HG03103 (cell line): Measurements from ENCODE around the gene DEPP1.

Experiments used
- ATAC-seq: cut with Tn5 transposase; IDR thresholded peaks from one replicate; pipeline ENCODE4 v1.9.1; 2021; ENCODE audit warnings: low read depth; ENCODE audit not compliant: unreplicated experiment

DEPP1 gene

GRCh38 chr10:44956226-44956625 is 22.4 kb downstream of the DEPP1 start:
- no peak for ATAC-seq

- no peak for ATAC-seq
Observed at GRCh38 chr10:44955413-44956070, 23.1 kb downstream of the DEPP1 start.

DNA sequence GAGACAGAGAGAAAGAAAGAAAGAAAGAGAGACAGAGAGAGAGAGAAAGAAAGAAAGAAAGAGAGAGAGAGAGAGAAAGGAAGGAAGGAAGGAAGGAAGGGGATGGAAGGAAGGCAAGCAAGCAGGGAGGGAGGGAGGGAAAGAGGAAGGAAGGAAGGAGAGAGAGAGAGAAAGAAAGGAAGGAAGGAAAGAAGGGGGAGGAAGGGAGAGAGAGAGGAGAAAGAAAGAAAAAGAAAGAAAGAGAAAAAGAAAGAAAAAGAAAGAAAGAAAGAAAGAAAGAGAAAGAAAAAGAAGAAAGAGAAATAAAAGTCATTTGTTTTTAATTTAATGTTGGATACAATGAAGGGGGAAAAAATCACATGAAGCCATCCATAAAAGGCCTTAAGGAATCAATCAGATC is 23.6 kb downstream of the DEPP1 start:
- no peak for ATAC-seq

DNA sequence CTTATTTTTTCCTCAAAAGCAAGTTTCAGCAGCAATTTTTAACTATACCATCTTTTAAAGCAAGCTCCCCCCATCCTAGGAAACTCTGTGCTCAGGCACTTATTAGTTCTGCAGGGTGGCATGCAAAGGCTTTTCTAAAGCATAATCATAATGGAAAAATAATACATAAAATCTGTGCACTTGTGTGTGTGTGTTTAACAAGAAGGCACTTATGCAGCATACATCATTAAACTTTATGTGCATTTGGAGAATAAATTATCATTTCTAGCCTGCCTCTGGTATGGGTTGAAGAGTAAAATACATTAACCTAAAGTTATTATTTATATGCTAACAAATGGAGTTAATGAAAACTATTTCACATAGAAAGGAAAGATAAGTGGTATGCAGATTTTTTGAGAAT is 24.6 kb downstream of the DEPP1 start:
- no peak for ATAC-seq

DNA sequence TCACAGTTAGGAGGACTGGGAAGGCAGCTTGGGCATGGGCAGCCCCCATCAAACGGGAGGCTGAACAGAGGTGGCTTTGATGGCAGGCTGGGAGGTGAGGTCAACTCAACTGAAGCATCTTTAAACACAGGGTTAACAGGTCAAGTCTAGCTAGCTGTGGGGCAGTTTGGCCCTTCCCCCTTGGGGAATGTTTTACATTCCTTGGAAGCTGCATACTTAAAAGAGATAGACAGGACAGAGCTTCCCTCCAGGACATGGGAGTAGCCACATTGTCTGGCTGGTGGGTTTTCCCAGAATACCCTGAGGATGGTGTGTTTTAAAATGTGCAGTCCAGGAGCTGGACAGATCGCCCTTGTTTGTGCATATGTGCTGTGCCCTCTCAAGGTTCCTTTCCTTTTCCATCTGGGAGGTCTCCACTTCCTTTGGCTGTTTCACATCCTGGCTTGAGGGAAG is 25.8 kb downstream of the DEPP1 start:
- no peak for ATAC-seq

GRCh38 chr10:44951576-44952226 is 26.9 kb downstream of the DEPP1 start:
- ATAC-seq: no peak

DNA sequence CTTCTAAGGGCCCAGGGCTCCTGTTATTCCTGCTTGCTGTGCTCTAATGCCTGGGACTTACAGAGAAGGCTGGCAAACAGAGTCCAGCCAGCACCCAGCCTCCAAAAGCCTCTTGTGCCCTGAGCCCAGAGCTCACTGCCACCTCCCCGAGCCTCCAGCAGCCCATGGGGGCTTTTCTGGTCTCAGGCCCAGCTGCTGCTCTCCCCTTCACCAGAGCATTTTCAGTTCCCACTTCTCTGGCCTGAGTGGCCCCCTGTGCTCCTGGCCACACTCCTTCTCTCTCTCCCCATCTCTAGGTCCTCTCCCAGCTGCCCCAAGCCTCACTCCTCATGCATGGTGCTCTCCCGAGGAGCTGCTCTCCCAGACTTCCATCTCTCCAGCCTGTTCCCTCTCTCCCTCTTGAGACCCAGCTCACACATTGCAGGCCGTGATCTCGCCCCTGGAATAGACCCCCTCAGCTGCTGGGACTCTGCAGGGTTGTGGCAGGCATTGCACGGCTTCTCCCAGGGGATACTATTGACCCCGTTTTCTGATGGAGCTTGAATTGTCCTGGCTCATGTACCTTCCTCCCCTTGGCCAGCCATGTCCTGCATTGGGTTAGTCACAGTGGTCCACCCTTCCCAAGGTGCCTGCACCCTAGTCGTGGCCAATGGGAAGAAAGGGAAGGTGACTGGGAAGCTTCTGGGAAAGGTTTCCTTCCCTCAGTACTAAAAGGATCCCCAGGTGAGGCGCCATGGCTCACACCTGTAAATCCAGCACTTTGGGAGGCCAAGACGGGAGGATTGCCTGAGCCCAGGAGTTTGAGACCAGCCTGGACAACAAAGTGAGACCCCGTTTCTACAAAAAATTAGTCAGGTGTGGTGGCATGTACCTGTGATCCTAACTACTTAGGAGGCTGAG is 28.0 kb downstream of the DEPP1 start:
- no peak for ATAC-seq

DNA sequence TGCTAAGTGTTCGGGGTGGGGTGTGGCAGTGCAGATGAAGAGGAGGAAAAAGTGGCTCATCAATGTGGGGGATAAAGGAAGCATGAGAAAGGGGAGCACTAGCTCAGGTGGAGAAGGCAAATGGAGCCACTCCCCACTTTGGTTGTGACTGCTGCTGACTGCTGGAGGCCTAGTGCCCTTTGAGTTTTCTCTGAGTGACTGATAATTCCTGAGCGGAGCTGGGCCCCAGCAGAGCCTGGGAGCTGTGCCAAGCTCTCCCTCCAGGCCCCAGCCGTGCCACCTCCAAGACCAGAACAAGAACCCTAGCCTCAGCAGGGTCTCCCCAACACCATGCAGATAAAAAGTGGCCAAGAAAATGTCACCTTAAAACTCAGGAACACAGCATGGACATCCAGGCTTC is 28.7 kb downstream of the DEPP1 start:
- no peak for ATAC-seq

- no peak for ATAC-seq
Observed at GRCh38 chr10:44949127-44949802, 29.3 kb downstream of the DEPP1 start.

- ATAC-seq: no peak
Observed at GRCh38 chr10:44948642-44949041, 30.0 kb downstream of the DEPP1 start.

GRCh38 chr10:44947371-44948152 is 31.0 kb downstream of the DEPP1 start:
- peak; percentile 44 for ATAC-seq

GRCh38 chr10:44946205-44946604 is 32.4 kb downstream of the DEPP1 start:
- ATAC-seq: peak; percentile 42

DNA sequence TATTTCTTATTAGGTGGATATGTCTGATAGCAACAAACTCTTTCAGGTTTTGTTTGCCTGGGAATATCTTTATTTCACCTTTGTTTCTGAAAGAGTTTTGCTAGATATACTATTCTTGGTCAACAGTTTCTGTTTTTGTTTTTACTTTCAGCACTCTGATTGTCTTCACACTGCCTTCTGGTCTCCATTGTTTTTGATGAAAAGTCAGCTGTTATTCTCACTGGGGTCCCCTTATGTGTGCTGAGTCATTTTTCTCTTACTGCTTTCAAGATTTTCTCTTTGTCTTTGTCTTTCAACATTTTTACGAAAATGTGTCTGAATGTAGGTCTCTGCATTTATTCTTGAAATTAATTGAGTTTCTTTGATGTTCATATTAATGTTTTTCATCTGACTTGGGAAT is 34.3 kb downstream of the DEPP1 start:
- ATAC-seq: no peak

DNA sequence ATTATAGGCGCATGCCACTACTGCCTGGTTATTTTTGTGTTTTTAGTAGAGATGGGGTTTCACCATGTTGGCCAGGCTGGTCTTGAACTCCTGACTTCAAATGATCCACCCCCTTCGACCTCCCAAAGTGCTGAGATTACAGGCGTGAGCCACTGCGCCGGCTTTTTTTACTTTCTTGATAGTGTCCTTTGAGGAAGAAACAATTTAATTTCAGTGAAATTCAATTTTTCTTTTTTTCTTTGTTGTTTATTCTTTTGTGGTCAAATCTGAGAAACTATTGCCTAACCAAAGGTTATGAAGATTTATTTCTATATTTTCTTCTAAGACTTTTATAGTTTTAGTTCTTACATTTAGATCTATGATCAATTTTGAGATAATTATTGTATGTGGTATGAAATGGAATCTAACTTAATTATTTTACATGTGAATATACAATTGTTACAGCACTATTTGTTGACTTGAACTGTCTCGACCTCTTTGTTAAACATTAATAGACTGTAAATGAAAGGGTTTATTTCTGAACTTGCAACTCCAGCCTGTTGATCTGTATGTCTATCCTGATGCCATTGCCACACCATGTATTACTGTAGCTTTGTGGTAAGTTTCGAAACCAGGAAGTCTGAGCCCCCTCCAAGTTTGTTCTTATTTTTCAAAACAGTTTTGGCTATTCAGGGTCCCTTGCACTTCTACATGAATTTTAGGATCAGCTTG is 38.8 kb downstream of the DEPP1 start:
- ATAC-seq: no peak

DNA sequence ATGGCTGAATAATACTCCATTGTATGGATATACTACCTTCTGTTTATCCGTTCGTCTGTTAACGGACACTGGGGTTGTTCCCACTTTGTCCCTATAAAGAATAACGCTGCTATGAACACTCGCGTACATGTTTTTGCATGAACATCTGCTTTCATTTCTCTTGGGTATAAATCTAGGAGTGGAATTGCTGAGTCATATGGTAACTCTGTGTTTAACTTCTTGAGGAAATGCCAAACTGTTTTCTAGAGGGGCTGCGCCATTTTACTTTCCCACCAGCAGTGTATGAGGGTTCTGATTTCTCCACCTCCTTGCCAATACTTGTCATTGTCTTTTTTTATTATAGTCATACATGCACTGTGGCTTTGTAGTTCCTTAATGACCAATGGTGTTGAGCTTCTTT is 39.7 kb downstream of the DEPP1 start:
- no peak for ATAC-seq

- no peak for ATAC-seq
Observed at GRCh38 chr10:44937196-44938005, 41.2 kb downstream of the DEPP1 start.

GRCh38 chr10:44936314-44936975 is 42.2 kb downstream of the DEPP1 start:
- ATAC-seq: no peak

DNA sequence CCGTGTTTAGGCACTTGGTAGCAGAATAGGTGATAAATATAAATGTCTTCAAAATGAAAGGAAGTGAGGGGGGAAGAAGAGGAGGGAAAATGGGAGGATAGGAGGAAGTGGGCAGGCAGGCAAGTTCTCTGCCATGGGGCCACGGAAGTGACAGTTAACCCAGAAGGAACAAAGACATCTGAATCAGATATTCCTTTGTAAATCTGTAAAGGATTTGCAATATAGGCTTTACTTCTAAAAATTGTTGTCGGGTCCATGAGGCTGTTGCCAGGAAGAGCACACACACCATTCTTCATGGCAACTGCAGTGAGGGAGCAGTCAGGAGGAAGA is 42.7 kb downstream of the DEPP1 start:
- ATAC-seq: no peak
